Caco-2 (cell line): Measurements from ENCODE around the gene LIPT1. TPM values are rescaled to one million over a fixed set of nuclear protein-coding genes. Genes with fewer than 3 reads are reported as not detected.

ENCODE experiments used
- BruUV-seq: library from RNA; stranded (reverse); fragments of 400-500 nt; replicated peaks from 2 replicates; lab custom pipeline; 2021; lab: Mats Ljungman, UMichigan
- CTCF ChIA-PET: fragments of 300-600 bp; sonication (Branson Sonifier 250); formaldehyde crosslinking; loops from one replicate; lab custom pipeline; 2022; ENCODE audit warnings: antibody characterized with exemption; lab: Charles Lee
- POLR2A ChIA-PET: fragments of 300-600 bp; sonication (Branson Sonifier 250); formaldehyde crosslinking; loops from one replicate; lab custom pipeline; 2022; ENCODE audit warnings: antibody characterized with exemption; lab: Charles Lee
- DNase-seq, 2 experiments: peaks; one replicate each; pipeline versions ENCODE4 v3.0.0 to v3.0.0-alpha.2; 2020 to 2022
- H3K27me3 ChIP-seq: replicated peaks from 2 replicates; pipeline ENCODE4 v1.6.0; 2011; ENCODE audit warnings: low read length; ENCODE audit not compliant: control insufficient read depth, insufficient read depth
- H3K36me3 ChIP-seq: 2 replicates; pipeline ENCODE4 v1.5.1; 2011; ENCODE audit warnings: low read length; ENCODE audit not compliant: control insufficient read depth, insufficient read depth
- H3K4me1 ChIP-seq: fragments of 250-450 bp; sonication (Bioruptor Pico); 2 replicates; pipeline ENCODE4 v1.5.1; 2020; ENCODE audit warnings: mild to moderate bottlenecking
- H3K4me3 ChIP-seq: 2 replicates; pipeline ENCODE4 v1.5.1; 2011; ENCODE audit warnings: low read depth, mild to moderate bottlenecking, control low read depth, low read length
- H3K9me3 ChIP-seq: fragments of 250-450 bp; sonication (Bioruptor Pico); 2 replicates; pipeline ENCODE4 v1.5.1; 2020; ENCODE audit warnings: mild to moderate bottlenecking, moderate library complexity
- H3K27ac Mint-ChIP-seq: one replicate; pipeline ENCODE4 v1.8.0; 2022; ENCODE audit warnings: mixed read lengths; ENCODE audit not compliant: unreplicated experiment
- H3K27me3 Mint-ChIP-seq: one replicate; pipeline ENCODE4 v1.8.0; 2022; ENCODE audit warnings: mixed read lengths; ENCODE audit not compliant: insufficient read depth, unreplicated experiment
- H3K36me3 Mint-ChIP-seq: one replicate; pipeline ENCODE4 v1.8.0; 2022; ENCODE audit warnings: mild to moderate bottlenecking, mixed read lengths; ENCODE audit not compliant: insufficient read depth, unreplicated experiment
- H3K4me1 Mint-ChIP-seq: one replicate; pipeline ENCODE4 v1.8.0; 2022; ENCODE audit warnings: low read depth, mixed read lengths; ENCODE audit not compliant: unreplicated experiment
- H3K4me3 Mint-ChIP-seq: one replicate; pipeline ENCODE4 v1.8.0; 2022; ENCODE audit warnings: mild to moderate bottlenecking, moderate library complexity, mixed read lengths; ENCODE audit not compliant: unreplicated experiment
- H3K9me3 Mint-ChIP-seq: one replicate; pipeline ENCODE4 v1.8.0; 2022; ENCODE audit warnings: mixed read lengths; ENCODE audit not compliant: unreplicated experiment
- CTCF ChIP-seq, 2 experiments: fragments of 200-600 bp in 1 of 2; IDR thresholded peaks; 1 replicate in 1 of 2; 2 replicates in 1 of 2; pipeline versions ENCODE4 v1.5.1 to v1.8.0; 2011 to 2022; ENCODE audit warnings: antibody characterized with exemption in 1 of 2, control low read depth in 1 of 2, inconsistent platforms in 1 of 2, low read depth in 1 of 2, low read length in 1 of 2, mild to moderate bottlenecking in 1 of 2, moderate library complexity in 1 of 2; ENCODE audit not compliant: insufficient read depth in 1 of 2, severe bottlenecking in 1 of 2, unreplicated experiment in 1 of 2
- intact Hi-C: fragments of 100-400 bp; cut with micrococcal nuclease; formaldehyde crosslinking; loops from one replicate; pipeline ENCODE4 v1.10.0; 2022; ENCODE audit not compliant: unreplicated experiment
- total RNA-seq: library from RNA; stranded (reverse); gene quantifications from 2 replicates; pipeline ENCODE4 v1.2.3, GENCODE V29; 2022

LIPT1 gene
- total RNA-seq, 1 experiment from 2014 or later: 9.4 TPM

GRCh38 chr2:99181624-99182000 lies 26.8 kb downstream of the LIPT1 start:
- Histone ChIP-seq H3K27me3 (no peaks in the 10 kb centered on the region), H3K9me3 (no peaks in the 10 kb centered on the region), H3K4me3 (peak overlapping the region; percentile 87), H3K4me1 (peaks cover 28% of the 10 kb centered on the region), H3K36me3 (no peaks in the 10 kb centered on the region)
- peaks cover 9% of the 10 kb centered on the region for H3K4me1 Mint-ChIP-seq
- intact Hi-C loops: loop anchor here (1.0 kb wide), 2 partner anchors 40 to 155 kb away; partner anchors contain the start of genes C2orf15 and TXNDC9
- H3K36me3 Mint-ChIP-seq: peaks cover 24% of the 10 kb centered on the region
- H3K4me3 Mint-ChIP-seq: peak overlapping the region; percentile 92
- POLR2A ChIA-PET: interaction anchor here (0.6 to 2.2 kb wide), 3 partner anchors 27 to 156 kb away, joined by 3 to 28 read pairs (median 4); partner anchors contain the start of genes C2orf15, EIF5B, LIPT1 and TSGA10
- no peaks in the 10 kb centered on the region for H3K27me3 Mint-ChIP-seq
- BruUV-seq: no TSS peak
- no peak for TF ChIP-seq CTCF (IDR thresholded peaks at IDR 0.05; ENCODE audit: insufficient read depth in 1 of 2, low read depth in 1 of 2, low read length in 1 of 2, severe bottlenecking in 1 of 2, unreplicated experiment in 1 of 2)
- CTCF ChIA-PET: interaction anchor here (0.7 to 0.9 kb wide), 2 partner anchors 20 to 94 kb away, joined by 3 read pairs; no protein-coding TSS in a partner anchor
- no peak for DNase-seq
- no peaks in the 10 kb centered on the region for H3K9me3 Mint-ChIP-seq
- H3K27ac Mint-ChIP-seq: peak overlapping the region; percentile 84

- CTCF ChIA-PET: no interaction called here
Observed at GRCh38 chr2:99183025-99183424, 28.3 kb downstream of the LIPT1 start.

GRCh38 chr2:99184811-99185210 lies 30.0 kb downstream of the LIPT1 start:
- peaks cover 9% of the 10 kb centered on the region for H3K4me1 Mint-ChIP-seq
- H3K27me3 ChIP-seq: no peaks in the 10 kb centered on the region
- H3K4me3 Mint-ChIP-seq: no peak overlapping the region
- POLR2A ChIA-PET: interaction anchor here (1.3 kb wide), 1 partner anchor 152 kb away, joined by 5 read pairs; the partner anchor contains the start of genes EIF5B and TXNDC9
- no peaks in the 10 kb centered on the region for H3K36me3 ChIP-seq
- H3K4me3 ChIP-seq: no peak overlapping the region
- no TSS peak for BruUV-seq
- H3K27me3 Mint-ChIP-seq: no peaks in the 10 kb centered on the region
- TF ChIP-seq CTCF (IDR thresholded peaks at IDR 0.05; ENCODE audit: insufficient read depth in 1 of 2, low read depth in 1 of 2, low read length in 1 of 2, severe bottlenecking in 1 of 2, unreplicated experiment in 1 of 2): no peak
- no peak for DNase-seq
- peaks cover 17% of the 10 kb centered on the region for H3K4me1 ChIP-seq
- H3K27ac Mint-ChIP-seq: no peak overlapping the region
- intact Hi-C loops: no loop called here
- peaks cover 34% of the 10 kb centered on the region for H3K36me3 Mint-ChIP-seq
- H3K9me3 Mint-ChIP-seq: no peaks in the 10 kb centered on the region
- CTCF ChIA-PET: no interaction called here
- H3K9me3 ChIP-seq: no peaks in the 10 kb centered on the region

More at GRCh38 chr2:99183025-99183424, 28.3 kb downstream of the LIPT1 start:
- intact Hi-C loops: loop anchor here (1.0 kb wide), 1 partner anchor 15 kb away; no protein-coding TSS in a partner anchor
- Histone ChIP-seq H3K4me3 (peak overlapping the region; percentile 87), H3K9me3 (no peaks in the 10 kb centered on the region), H3K36me3 (no peaks in the 10 kb centered on the region), H3K27me3 (no peaks in the 10 kb centered on the region), H3K4me1 (peaks cover 28% of the 10 kb centered on the region)
- BruUV-seq: no TSS peak
- Mint-ChIP-seq H3K4me3 (peak overlapping the region; percentile 92), H3K36me3 (peaks cover 34% of the 10 kb centered on the region), H3K9me3 (no peaks in the 10 kb centered on the region), H3K27ac (peak overlapping the region; percentile 84), H3K4me1 (peaks cover 9% of the 10 kb centered on the region), H3K27me3 (no peaks in the 10 kb centered on the region)
- POLR2A ChIA-PET: no interaction called here
- peak; percentile 78 to 79 for DNase-seq
- TF ChIP-seq CTCF (IDR thresholded peaks at IDR 0.05; ENCODE audit: insufficient read depth in 1 of 2, low read depth in 1 of 2, low read length in 1 of 2, severe bottlenecking in 1 of 2, unreplicated experiment in 1 of 2): no peak
